ENCODE measurements around the gene SGF29. TPM values are rescaled to one million over a fixed set of nuclear protein-coding genes. Genes with fewer than 3 reads are reported as not detected.

SGF29 gene
- total and polyA plus RNA-seq, 2 of the 8 experiments (the other 6 are each of a cell fraction or from before 2014, with no cell fraction given) = 3.1 to 22.7 TPM

DNA sequence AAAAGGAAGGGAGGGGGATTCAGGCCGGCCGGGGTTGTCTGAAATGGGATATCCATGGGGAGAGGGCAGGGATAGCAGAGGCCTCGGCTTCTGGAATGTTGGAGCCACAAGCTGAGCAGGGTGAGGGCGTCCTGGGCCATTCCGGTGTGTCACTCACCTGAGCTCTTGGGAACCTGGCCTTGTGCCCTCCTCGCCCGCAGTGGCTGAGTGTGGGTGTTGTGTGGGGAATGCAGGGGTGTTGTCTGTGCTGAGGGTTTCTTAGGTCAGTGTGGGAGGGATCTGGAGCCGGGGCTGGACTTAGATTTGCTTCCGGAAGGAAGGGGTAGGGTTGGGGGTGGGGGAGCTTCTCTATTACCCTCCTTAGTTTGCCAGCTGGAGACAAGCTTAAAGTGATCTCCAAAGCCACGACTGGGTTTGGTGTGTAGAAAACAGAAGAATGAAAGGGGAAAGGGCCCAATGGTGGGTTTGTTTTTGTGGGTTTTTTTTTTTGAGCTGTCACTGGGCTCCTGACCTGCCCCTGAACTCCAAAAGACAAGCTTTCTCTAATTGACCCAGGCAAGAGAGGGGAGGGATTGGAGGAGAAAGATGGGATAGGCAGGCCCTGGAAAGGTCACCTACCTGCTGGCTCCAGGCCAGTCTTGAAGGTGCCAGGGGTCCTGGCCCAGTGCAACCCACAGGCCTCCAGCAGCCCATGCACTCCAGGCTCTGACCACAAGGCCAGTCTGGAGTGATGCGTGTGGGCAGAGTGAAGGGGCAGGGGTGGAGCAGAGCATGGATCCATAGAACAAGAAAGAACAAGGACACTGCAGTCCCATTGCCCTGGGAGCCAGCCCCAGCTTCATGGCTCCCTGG, 43.3 kb downstream of the SGF29 start, which contains the start of gene SULT1A2 (continued):
- no peak for TF ChIP-seq SIN3A (conservative IDR thresholded peaks at IDR 0.05 in 1 of 2, IDR thresholded peaks at IDR 0.05 in 1 of 2; ENCODE audit: low read depth in 1 of 2, low read length in 2 of 2)
- TF ChIP-seq SRF (IDR thresholded peaks at IDR 0.05; ENCODE audit: low read depth, low read length) = no peak
- no peak for TF ChIP-seq EP300 (IDR thresholded peaks at IDR 0.05; ENCODE audit: borderline replicate concordance in 1 of 2, low read depth in 2 of 2, low read length in 2 of 2)
- TF ChIP-seq RXRA (IDR thresholded peaks at IDR 0.05; ENCODE audit: insufficient read depth, low read depth, low read length) = no peak
- TF ChIP-seq CEBPB (IDR thresholded peaks at IDR 0.05; ENCODE audit: low read depth, low read length) = no peak
- TF ChIP-seq SIRT6 (IDR thresholded peaks at IDR 0.05; ENCODE audit: low read length) = no peak
- no peak for TF ChIP-seq SP2 (IDR thresholded peaks at IDR 0.05; ENCODE audit: low read length)
- no peak for TF ChIP-seq YY1 (IDR thresholded peaks at IDR 0.05; ENCODE audit: low read depth, low read length)
- no peak for TF ChIP-seq CREB1 (IDR thresholded peaks at IDR 0.05)

Measured in H1 (cell line).